Measurements from ENCODE around the gene PTDSS2.

PTDSS2 gene

DNA sequence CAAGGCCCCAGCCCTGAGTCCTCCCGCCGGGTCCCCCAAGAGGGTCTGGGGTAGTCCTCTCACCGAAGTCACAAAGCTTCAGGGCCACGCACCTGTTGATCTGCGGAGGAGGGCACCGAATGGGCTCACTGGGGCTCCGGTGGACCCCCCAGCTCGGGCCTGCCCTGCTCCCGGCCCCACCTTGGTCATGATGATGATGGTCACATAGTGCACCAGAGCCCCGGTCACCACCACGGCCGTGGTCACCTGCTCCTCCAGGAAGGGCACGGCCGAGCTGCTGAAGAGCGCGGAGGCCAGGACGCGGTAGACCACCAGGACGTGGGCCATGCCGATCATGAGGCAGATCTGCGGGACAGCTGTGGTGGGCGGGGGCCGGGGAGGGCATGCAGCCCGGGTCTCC lies 21.8 kb upstream of the PTDSS2 start:
- Histone ChIP-seq H3K36me3 (ENCODE audit: control insufficient read depth in 1 of 2, insufficient read depth in 2 of 2, low read depth in 1 of 2, low read length in 2 of 2) (no peaks in the 10 kb centered on the region), H4K8ac (ENCODE audit: low read length) (no peak overlapping the region), H3K27ac (ENCODE audit: low read length, poor library complexity, severe bottlenecking) (no peak overlapping the region), H2BK12ac (ENCODE audit: low read length in 2 of 2) (no peak overlapping the region), H3K14ac (ENCODE audit: low read length in 2 of 2) (no peak overlapping the region), H3K79me1 (replicated peaks; ENCODE audit: low read length, poor library complexity, severe bottlenecking) (no peaks in the 10 kb centered on the region), H2BK5ac (ENCODE audit: low read depth, low read length, poor library complexity, severe bottlenecking) (no peak overlapping the region), H2BK15ac (ENCODE audit: low read depth, poor library complexity, severe bottlenecking) (no peak overlapping the region), H2AFZ (ENCODE audit: low read depth, low read length) (no peak overlapping the region), H3K4me3 (ENCODE audit: insufficient read depth in 1 of 2, low read depth in 1 of 2, low read length in 2 of 2) (no peak overlapping the region), H3K23ac (ENCODE audit: low read length in 2 of 2) (no peak overlapping the region), H2BK120ac (ENCODE audit: low read depth, low read length) (no peak overlapping the region), H3K9me3 (ENCODE audit: control insufficient read depth, low read length) (no peaks in the 10 kb centered on the region), H3K4me2 (ENCODE audit: low read length, poor library complexity, severe bottlenecking) (no peak overlapping the region), H2AK5ac (ENCODE audit: low read length, severe bottlenecking) (no peak overlapping the region), H3K9ac (ENCODE audit: low read length) (no peak overlapping the region), H3K4ac (ENCODE audit: low read depth in 1 of 2, low read length in 2 of 2) (no peak overlapping the region), H4K91ac (ENCODE audit: low read length) (peak overlapping the region; percentile 34), H3K27me3 (ENCODE audit: control insufficient read depth in 1 of 2, insufficient read depth in 1 of 2, low read length in 2 of 2) (peaks cover 0 to 44% of the 10 kb centered on the region in 2 experiments), H3K18ac (ENCODE audit: low read depth in 1 of 2, low read length in 2 of 2) (no peak overlapping the region), H3K4me1 (ENCODE audit: control insufficient read depth, insufficient read depth, low read depth, low read length) (peaks cover 4% of the 10 kb centered on the region)
- WGBS: 94% methylated on average over 24 of the region's 24 CpGs
- no peak for DNase-seq

DNA sequence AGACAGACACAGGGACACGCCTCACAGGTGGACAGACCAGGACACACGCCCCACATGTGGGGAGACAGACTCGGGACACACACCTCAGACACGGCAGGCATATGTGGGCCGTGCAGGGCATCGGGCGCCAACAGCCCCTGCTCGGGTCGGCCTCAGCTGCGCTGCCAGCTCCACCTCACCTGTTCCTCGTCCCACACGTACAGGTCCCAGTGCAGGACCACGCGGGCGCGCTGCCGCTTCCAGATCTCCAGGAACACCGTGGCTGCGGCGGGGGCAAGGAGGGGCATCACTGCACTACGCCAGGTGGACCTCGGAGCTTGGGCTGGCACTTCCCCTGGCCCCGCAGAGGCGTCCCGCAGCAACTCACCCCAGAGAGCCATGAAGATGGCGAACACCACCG lies 20.7 kb upstream of the PTDSS2 start:
- Histone ChIP-seq H3K9me3 (ENCODE audit: control insufficient read depth, low read length) (no peaks in the 10 kb centered on the region), H3K18ac (ENCODE audit: low read depth in 1 of 2, low read length in 2 of 2) (no peak overlapping the region), H3K27me3 (ENCODE audit: control insufficient read depth in 1 of 2, insufficient read depth in 1 of 2, low read length in 2 of 2) (peaks cover 0 to 43% of the 10 kb centered on the region in 2 experiments), H3K4me2 (ENCODE audit: low read length, poor library complexity, severe bottlenecking) (no peak overlapping the region), H2AK5ac (ENCODE audit: low read length, severe bottlenecking) (no peak overlapping the region), H2BK15ac (ENCODE audit: low read depth, poor library complexity, severe bottlenecking) (peak overlapping the region; percentile 80), H2BK5ac (ENCODE audit: low read depth, low read length, poor library complexity, severe bottlenecking) (no peak overlapping the region), H3K4me1 (ENCODE audit: control insufficient read depth, insufficient read depth, low read depth, low read length) (peaks cover 4% of the 10 kb centered on the region), H2BK12ac (ENCODE audit: low read length in 2 of 2) (no peak overlapping the region), H3K4me3 (ENCODE audit: insufficient read depth in 1 of 2, low read depth in 1 of 2, low read length in 2 of 2) (no peak overlapping the region), H3K23ac (ENCODE audit: low read length in 2 of 2) (no peak overlapping the region), H2BK120ac (ENCODE audit: low read depth, low read length) (no peak overlapping the region), H3K9ac (ENCODE audit: low read length) (no peak overlapping the region), H4K8ac (ENCODE audit: low read length) (no peak overlapping the region), H3K4ac (ENCODE audit: low read depth in 1 of 2, low read length in 2 of 2) (no peak overlapping the region), H3K14ac (ENCODE audit: low read length in 2 of 2) (no peak overlapping the region), H3K79me1 (replicated peaks; ENCODE audit: low read length, poor library complexity, severe bottlenecking) (no peaks in the 10 kb centered on the region), H4K91ac (ENCODE audit: low read length) (no peak overlapping the region), H3K27ac (ENCODE audit: low read length, poor library complexity, severe bottlenecking) (no peak overlapping the region), H2AFZ (ENCODE audit: low read depth, low read length) (no peak overlapping the region), H3K36me3 (ENCODE audit: control insufficient read depth in 1 of 2, insufficient read depth in 2 of 2, low read depth in 1 of 2, low read length in 2 of 2) (no peaks in the 10 kb centered on the region)
- DNase-seq: no peak
- 92% methylated on average over 27 of the region's 27 CpGs for WGBS

- 70% methylated on average over 23 of the region's 25 CpGs for WGBS
- Histone ChIP-seq H2BK5ac (ENCODE audit: low read depth, low read length, poor library complexity, severe bottlenecking) (no peak overlapping the region), H3K14ac (ENCODE audit: low read length in 2 of 2) (no peak overlapping the region), H3K9me3 (ENCODE audit: control insufficient read depth, low read length) (no peaks in the 10 kb centered on the region), H3K23ac (ENCODE audit: low read length in 2 of 2) (no peak overlapping the region), H4K91ac (ENCODE audit: low read length) (no peak overlapping the region), H2BK120ac (ENCODE audit: low read depth, low read length) (no peak overlapping the region), H3K4ac (ENCODE audit: low read depth in 1 of 2, low read length in 2 of 2) (no peak overlapping the region), H2AK5ac (ENCODE audit: low read length, severe bottlenecking) (no peak overlapping the region), H2BK12ac (ENCODE audit: low read length in 2 of 2) (no peak overlapping the region), H3K9ac (ENCODE audit: low read length) (no peak overlapping the region), H3K4me1 (ENCODE audit: control insufficient read depth, insufficient read depth, low read depth, low read length) (peaks cover 4% of the 10 kb centered on the region), H2AFZ (ENCODE audit: low read depth, low read length) (no peak overlapping the region), H2BK15ac (ENCODE audit: low read depth, poor library complexity, severe bottlenecking) (no peak overlapping the region), H3K79me1 (replicated peaks; ENCODE audit: low read length, poor library complexity, severe bottlenecking) (no peaks in the 10 kb centered on the region), H3K27me3 (ENCODE audit: control insufficient read depth in 1 of 2, insufficient read depth in 1 of 2, low read length in 2 of 2) (peaks cover 0 to 45% of the 10 kb centered on the region in 2 experiments), H3K4me3 (ENCODE audit: insufficient read depth in 1 of 2, low read depth in 1 of 2, low read length in 2 of 2) (no peak overlapping the region), H3K36me3 (ENCODE audit: control insufficient read depth in 1 of 2, insufficient read depth in 2 of 2, low read depth in 1 of 2, low read length in 2 of 2) (no peaks in the 10 kb centered on the region), H3K18ac (ENCODE audit: low read depth in 1 of 2, low read length in 2 of 2) (no peak overlapping the region), H4K8ac (ENCODE audit: low read length) (no peak overlapping the region), H3K27ac (ENCODE audit: low read length, poor library complexity, severe bottlenecking) (no peak overlapping the region), H3K4me2 (ENCODE audit: low read length, poor library complexity, severe bottlenecking) (no peak overlapping the region)
- no peak for DNase-seq
Observed at GRCh38 chr11:429931-430456, 20.1 kb upstream of the PTDSS2 start.

- Histone ChIP-seq H3K23ac (ENCODE audit: low read length in 2 of 2) (no peak overlapping the region), H3K79me1 (replicated peaks; ENCODE audit: low read length, poor library complexity, severe bottlenecking) (no peaks in the 10 kb centered on the region), H4K8ac (ENCODE audit: low read length) (no peak overlapping the region), H2BK12ac (ENCODE audit: low read length in 2 of 2) (no peak overlapping the region), H2BK5ac (ENCODE audit: low read depth, low read length, poor library complexity, severe bottlenecking) (no peak overlapping the region), H3K27ac (ENCODE audit: low read length, poor library complexity, severe bottlenecking) (no peak overlapping the region), H2AFZ (ENCODE audit: low read depth, low read length) (no peak overlapping the region), H3K36me3 (ENCODE audit: control insufficient read depth in 1 of 2, insufficient read depth in 2 of 2, low read depth in 1 of 2, low read length in 2 of 2) (no peaks in the 10 kb centered on the region), H3K4me3 (ENCODE audit: insufficient read depth in 1 of 2, low read depth in 1 of 2, low read length in 2 of 2) (no peak overlapping the region), H3K9me3 (ENCODE audit: control insufficient read depth, low read length) (no peaks in the 10 kb centered on the region), H3K18ac (ENCODE audit: low read depth in 1 of 2, low read length in 2 of 2) (no peak overlapping the region), H2BK120ac (ENCODE audit: low read depth, low read length) (no peak overlapping the region), H4K91ac (ENCODE audit: low read length) (no peak overlapping the region), H3K4ac (ENCODE audit: low read depth in 1 of 2, low read length in 2 of 2) (no peak overlapping the region), H2AK5ac (ENCODE audit: low read length, severe bottlenecking) (no peak overlapping the region), H3K9ac (ENCODE audit: low read length) (no peak overlapping the region), H3K4me1 (ENCODE audit: control insufficient read depth, insufficient read depth, low read depth, low read length) (peaks cover 4% of the 10 kb centered on the region), H2BK15ac (ENCODE audit: low read depth, poor library complexity, severe bottlenecking) (no peak overlapping the region), H3K4me2 (ENCODE audit: low read length, poor library complexity, severe bottlenecking) (no peak overlapping the region), H3K27me3 (ENCODE audit: control insufficient read depth in 1 of 2, insufficient read depth in 1 of 2, low read length in 2 of 2) (peaks cover 0 to 32% of the 10 kb centered on the region in 2 experiments), H3K14ac (ENCODE audit: low read length in 2 of 2) (no peak overlapping the region)
- WGBS: 91% methylated on average over 13 of the region's 13 CpGs
- DNase-seq: no peak
Observed at GRCh38 chr11:431921-432320, 18.2 kb upstream of the PTDSS2 start.
